Kidney (tissue), 14 donors: ENCODE data around the gene PPHLN1. TPM values are rescaled to one million over a fixed set of nuclear protein-coding genes. Genes with fewer than 3 reads are reported as not detected.
A peak's percentile ranks its signal among the peaks of the same experiment; 100 is the strongest.

Experiments used
- DNase-seq, 5 donors: peaks; one replicate each; pipeline ENCODE4 v3.0.0-alpha.2; 2013 to 2020
- FAIRE-seq: peaks from 2 replicates; lab custom pipeline; 2012; peaks lifted over from hg19 to GRCh38; lab: Jason Lieb, UNC
- H3K27ac ChIP-seq, 2 donors: one replicate each; pipeline ENCODE4 v1.7.0; 2013; ENCODE audit warnings: low read depth in 2 of 2, low read length in 2 of 2, inconsistent platforms in 1 of 2
- H3K27me3 ChIP-seq: one replicate; pipeline ENCODE4 v1.7.1; 2013; ENCODE audit warnings: low read length, inconsistent platforms; ENCODE audit not compliant: control insufficient read depth, insufficient read depth
- H3K36me3 ChIP-seq, 3 donors: one replicate each; pipeline versions ENCODE4 v1.7.0 to v1.7.1; 2013; ENCODE audit warnings: low read length in 3 of 3, control low read depth in 1 of 3, inconsistent platforms in 1 of 3; ENCODE audit not compliant: insufficient read depth in 3 of 3, control insufficient read depth in 2 of 3
- H3K4me1 ChIP-seq, 3 donors: one replicate each; pipeline versions ENCODE4 v1.7.0 to v1.7.1; 2013; ENCODE audit warnings: low read length in 3 of 3, inconsistent platforms in 1 of 3, low read depth in 1 of 3; ENCODE audit not compliant: control insufficient read depth in 2 of 3, insufficient read depth in 2 of 3
- H3K4me3 ChIP-seq, 3 donors: one replicate each; pipeline versions ENCODE4 v1.7.0 to v1.8.1; 2013; ENCODE audit warnings: low read length in 3 of 3, control low read depth in 1 of 3, inconsistent platforms in 1 of 3
- H3K9ac ChIP-seq, 3 donors: one replicate each; pipeline versions ENCODE4 v1.7.0 to v1.7.1; 2013; ENCODE audit warnings: low read length in 3 of 3, control low read depth in 1 of 3, inconsistent platforms in 1 of 3
- H3K9me3 ChIP-seq, 3 donors: one replicate each; pipeline versions ENCODE4 v1.7.0 to v1.7.1; 2013; ENCODE audit warnings: low read length in 3 of 3, control low read depth in 1 of 3, inconsistent platforms in 1 of 3; ENCODE audit not compliant: control insufficient read depth in 2 of 3, insufficient read depth in 1 of 3
- CTCF ChIP-seq: IDR thresholded peaks from 3 replicates; pipeline ENCODE4 v1.5.1; 2012; ENCODE audit warnings: mild to moderate bottlenecking, moderate library complexity, borderline replicate concordance; ENCODE audit not compliant: insufficient read depth; ENCODE audit errors: extremely low read depth
- intact Hi-C: fragments of 100-400 bp; cut with DNase I; formaldehyde crosslinking; loops from one replicate; pipeline ENCODE4 v1.11.1; 2022
- polyA plus RNA-seq: library from polyadenylated mRNA; stranded (reverse); fragments of 350-450 nt; fragmentation: Illumina TruSeq; extraction: RNeasy Lipid Tissue Mini Kit (QIAGEN cat#74804); gene quantifications from one replicate; pipeline ENCODE4 v1.2.3, GENCODE V29; 2014; ENCODE audit warnings: low read depth, low replicate concordance; ENCODE audit not compliant: insufficient read depth
- total RNA-seq: library from RNA; stranded (reverse); fragmentation: NEBNext Ultra II Directional; extraction: Animal tissue kit (Norgen Biotek cat#: 25700); gene quantifications from one replicate; pipeline ENCODE4 v1.2.1, GENCODE V29; 2021
- donor health status: control.
- donor health status: control.
- donor health status: control.
- donor health status: control.
- donor health status: control.
- donor health status: DM: yes; HTN: yes; CAD: no.
- donor health status: Normal renal cell carcinoma (clear cell type).

Gene PPHLN1
- total and polyA plus RNA-seq, 2 donors from 2014 or later, result 32.0 to 51.9 TPM

DNA sequence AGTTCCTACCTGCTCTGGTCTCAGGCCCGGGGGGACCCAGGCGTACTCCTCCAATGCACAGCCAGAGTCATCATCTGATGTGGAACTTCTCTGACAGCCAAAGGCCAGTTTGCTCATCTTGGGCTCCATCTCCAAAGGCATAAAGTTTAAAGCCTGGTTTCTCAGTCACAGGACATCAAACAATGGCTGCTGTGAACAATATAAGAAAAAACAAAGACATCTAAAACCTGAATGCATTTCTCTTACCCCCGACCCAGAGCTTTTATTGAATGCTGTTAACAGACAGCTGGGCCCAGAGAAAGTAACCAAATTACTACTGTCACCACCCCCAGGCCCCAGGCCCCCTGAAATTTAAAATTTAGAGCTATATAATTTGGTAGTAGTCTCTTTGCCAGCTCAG, 146.4 kb downstream of the PPHLN1 start:
- TF ChIP-seq CTCF, result no peak
- peaks cover 3 to 23% (median 20%) of the 10 kb centered on the region in 3 donors for H3K4me1 ChIP-seq
- no peak overlapping the region for H3K9ac ChIP-seq
- H3K27ac ChIP-seq, result no peak overlapping the region
- H3K36me3 ChIP-seq, result peaks cover 0 to 13% (median 3%) of the 10 kb centered on the region in 3 donors
- intact Hi-C loops, result no loop called here
- H3K4me3 ChIP-seq, result no peak overlapping the region
- no peaks in the 10 kb centered on the region for H3K9me3 ChIP-seq
- FAIRE-seq (no peak), DNase-seq (no peak)
- H3K27me3 ChIP-seq, result no peaks in the 10 kb centered on the region

- no peak for FAIRE-seq
- Histone ChIP-seq H3K27me3 (no peaks in the 10 kb centered on the region), H3K36me3 (peaks cover 0 to 13% (median 3%) of the 10 kb centered on the region in 3 donors), H3K9ac (no peak overlapping the region), H3K4me1 (peaks cover 3 to 23% (median 20%) of the 10 kb centered on the region in 3 donors), H3K4me3 (no peak overlapping the region), H3K9me3 (no peaks in the 10 kb centered on the region), H3K27ac (peak overlapping the region; percentile 23 to 49)
- peak in 2 of 5 donors; percentile 46 to 54 for DNase-seq
- intact Hi-C loops, result no loop called here
- TF ChIP-seq CTCF, result no peak
Measured at GRCh38 chr12:42473130-42473529, 147.2 kb downstream of the PPHLN1 start.

- Histone ChIP-seq H3K4me1 (peaks cover 3 to 23% (median 20%) of the 10 kb centered on the region in 3 donors), H3K9me3 (no peaks in the 10 kb centered on the region), H3K4me3 (no peak overlapping the region), H3K9ac (no peak overlapping the region), H3K36me3 (peaks cover 0 to 9% (median 3%) of the 10 kb centered on the region in 3 donors), H3K27ac (peak overlapping the region in 1 of 2 donors; percentile 49), H3K27me3 (no peaks in the 10 kb centered on the region)
- no peak for FAIRE-seq
- no peak for TF ChIP-seq CTCF
- intact Hi-C loops, result no loop called here
- DNase-seq, result no peak
Measured at GRCh38 chr12:42473561-42473960, 147.6 kb downstream of the PPHLN1 start.

GRCh38 chr12:42474391-42474790, 148.4 kb downstream of the PPHLN1 start:
- intact Hi-C loops, result no loop called here
- FAIRE-seq (no peak), DNase-seq (peak in 1 of 5 donors; percentile 54)
- Histone ChIP-seq H3K36me3 (peaks cover 0 to under 1% (median 0%) of the 10 kb centered on the region in 3 donors), H3K27ac (no peak overlapping the region), H3K27me3 (no peaks in the 10 kb centered on the region), H3K9ac (no peak overlapping the region), H3K4me3 (no peak overlapping the region), H3K4me1 (peaks cover 3 to 20% (median 20%) of the 10 kb centered on the region in 3 donors), H3K9me3 (no peaks in the 10 kb centered on the region)
- TF ChIP-seq CTCF, result no peak
